SK-N-SH (cell line): ENCODE results near the gene ADAMTS6. TPM values are rescaled to one million over a fixed set of nuclear protein-coding genes. Genes with fewer than 3 reads are reported as not detected.
A peak's percentile ranks its signal among the peaks of the same experiment; 100 is the strongest.
"Not testable (repeated sequence)": the region's sequence is repeated elsewhere in the genome, so short reads cannot be mapped to it uniquely, and the experiment has no call there.

Experiments used
- CTCF ChIA-PET: fragments of 300-600, 350-600 bp; formaldehyde crosslinking; extraction: SDS; loops from one replicate; lab custom pipeline; 2021; lab: Yijun Ruan, JAX
- POLR2A ChIA-PET: fragments of 350-600 bp; sonication (Branson Sonifier 250); formaldehyde crosslinking; extraction: SDS; loops from one replicate; lab custom pipeline; 2020; ENCODE audit warnings: antibody characterized with exemption, inconsistent platforms; lab: Yijun Ruan, JAX
- DNase-seq: peaks from one replicate; pipeline ENCODE4 v3.0.0; 2012
- H2AFZ ChIP-seq: fragments of 200-600 bp; sonication (generic); 2 replicates; pipeline ENCODE4 v1.8.1; 2016; ENCODE audit warnings: antibody characterized with exemption, mild to moderate bottlenecking, low read depth
- H3F3A ChIP-seq: fragments of 200-600 bp; sonication (generic); replicated peaks from 2 replicates; pipeline ENCODE3; 2016; ENCODE audit warnings: antibody characterized with exemption, mild to moderate bottlenecking; ENCODE audit not compliant: insufficient read depth
- H3K27ac ChIP-seq, 2 experiments: fragments of 200-500 bp in 1 of 2; fragments of 200-600 bp in 1 of 2; sonication (Bioruptor generic) in 1 of 2; sonication (generic), shearing (Covaris generic) in 1 of 2; 2 replicates each; pipeline versions ENCODE4 v1.5.1 to v1.6.1; 2014 to 2016; ENCODE audit warnings: low read depth in 2 of 2, inconsistent platforms in 1 of 2, low read length in 1 of 2, mild to moderate bottlenecking in 1 of 2, mixed read lengths in 1 of 2
- H3K27me3 ChIP-seq: fragments of 200-600 bp; sonication (generic), shearing (Covaris generic); 2 replicates; pipeline ENCODE4 v1.6.1; 2016; ENCODE audit warnings: mixed run types; ENCODE audit not compliant: insufficient read depth
- H3K36me3 ChIP-seq, 2 experiments: fragments of 200-500 bp in 1 of 2; fragments of 200-600 bp in 1 of 2; sonication (Bioruptor generic) in 1 of 2; sonication (generic) in 1 of 2; replicated peaks in 1 of 2; 2 replicates each; pipeline versions ENCODE3 to v1.5.1; 2014 to 2016; ENCODE audit warnings: low read length in 1 of 2, mild to moderate bottlenecking in 1 of 2; ENCODE audit not compliant: insufficient read depth in 2 of 2, control insufficient read depth in 1 of 2
- H3K4me1 ChIP-seq, 2 experiments: fragments of 200-500 bp in 1 of 2; fragments of 200-600 bp in 1 of 2; sonication (Bioruptor generic) in 1 of 2; sonication (generic), shearing (Covaris generic) in 1 of 2; 2 replicates each; pipeline versions ENCODE4 v1.5.1 to v1.6.1; 2014 to 2016; ENCODE audit warnings: low read depth in 1 of 2, low read length in 1 of 2, mixed run types in 1 of 2; ENCODE audit not compliant: insufficient read depth in 2 of 2, control insufficient read depth in 1 of 2
- H3K4me2 ChIP-seq: fragments of 200-600 bp; sonication (generic), shearing (Covaris generic); 2 replicates; pipeline ENCODE4 v1.6.1; 2017; ENCODE audit warnings: mixed run types
- H3K4me3 ChIP-seq, 2 experiments: fragments of 200-500 bp in 1 of 2; fragments of 200-600 bp in 1 of 2; sonication (Bioruptor generic) in 1 of 2; sonication (generic), shearing (Covaris generic) in 1 of 2; 2 replicates each; pipeline versions ENCODE4 v1.5.1 to v1.8.1; 2014 to 2016; ENCODE audit warnings: low read depth in 2 of 2, inconsistent platforms in 1 of 2, low read length in 1 of 2, mild to moderate bottlenecking in 1 of 2, mixed read lengths in 1 of 2, moderate library complexity in 1 of 2
- H3K79me2 ChIP-seq: fragments of 200-600 bp; sonication (generic); 2 replicates; pipeline ENCODE4 v1.8.1; 2017; ENCODE audit warnings: mild to moderate bottlenecking; ENCODE audit not compliant: insufficient read depth
- H3K9ac ChIP-seq: fragments of 200-600 bp; sonication (generic); 2 replicates; pipeline ENCODE4 v1.6.1; 2017; ENCODE audit warnings: mixed run types
- H3K9me2 ChIP-seq: fragments of 200-600 bp; sonication (generic); 2 replicates; pipeline ENCODE4 v1.6.1; 2017; ENCODE audit warnings: mixed run types
- H3K9me3 ChIP-seq: fragments of 200-600 bp; sonication (generic); 2 replicates; pipeline ENCODE4 v1.6.1; 2017; ENCODE audit warnings: mixed run types, mild to moderate bottlenecking, moderate library complexity
- H4K20me1 ChIP-seq: fragments of 200-600 bp; sonication (generic); 2 replicates; pipeline ENCODE4 v1.6.1; 2017; ENCODE audit warnings: mild to moderate bottlenecking, mixed run types; ENCODE audit not compliant: insufficient read depth
- CHD2 ChIP-seq: fragments of 150-350 bp; IDR thresholded peaks from 2 replicates; pipeline ENCODE4 v1.6.1; 2018; ENCODE audit warnings: low read length; ENCODE audit not compliant: partially characterized antibody
- CTCF ChIP-seq: fragments of 200-600 bp; sonication (generic); IDR thresholded peaks from 2 replicates; pipeline ENCODE4 v1.6.1; 2017; ENCODE audit warnings: antibody characterized with exemption, mild to moderate bottlenecking, moderate library complexity
- ELF1 ChIP-seq: IDR thresholded peaks from 2 replicates; pipeline ENCODE4 v1.4.0; 2012
- EP300 ChIP-seq, 2 experiments: IDR thresholded peaks; 2 replicates each; pipeline versions ENCODE4 v1.4.0 to v1.6.1; 2012; ENCODE audit warnings: borderline replicate concordance in 1 of 2, low read depth in 1 of 2, low read length in 1 of 2
- FOXJ3 ChIP-seq: sonication (generic); formaldehyde crosslinking; IDR thresholded peaks from 2 replicates; pipeline ENCODE4 v1.5.1; 2020; ENCODE audit warnings: mild to moderate bottlenecking, missing genetic modification reagents
- GATA2 ChIP-seq: sonication (generic); formaldehyde crosslinking; IDR thresholded peaks from 2 replicates; pipeline ENCODE4 v1.5.0; 2020; ENCODE audit warnings: mild to moderate bottlenecking, missing genetic modification reagents
- MAX ChIP-seq: IDR thresholded peaks from 2 replicates; pipeline ENCODE4 v1.4.0; 2012; ENCODE audit warnings: low read depth
- MXI1 ChIP-seq: IDR thresholded peaks from 2 replicates; pipeline ENCODE4 v1.6.1; 2012; ENCODE audit warnings: mild to moderate bottlenecking, low read depth, low read length, improper control_type of control experiment
- NRF1 ChIP-seq: IDR thresholded peaks from 2 replicates; pipeline ENCODE4 v1.6.1; 2012; ENCODE audit warnings: low read depth, mild to moderate bottlenecking, low read length
- RAD21 ChIP-seq: IDR thresholded peaks from 2 replicates; pipeline ENCODE4 v1.6.1; 2012; ENCODE audit warnings: mild to moderate bottlenecking, low read length
- RXRA ChIP-seq: IDR thresholded peaks from 2 replicates; pipeline ENCODE4 v1.4.0; 2012; ENCODE audit warnings: low read depth, mild to moderate bottlenecking, borderline replicate concordance
- USF2 ChIP-seq: fragments of 150-350 bp; IDR thresholded peaks from 2 replicates; pipeline ENCODE4 v1.6.1; 2017; ENCODE audit warnings: antibody characterized with exemption, low read length, low read depth, borderline replicate concordance
- YY1 ChIP-seq: IDR thresholded peaks from 2 replicates; pipeline ENCODE4 v1.4.0; 2012; ENCODE audit warnings: low read depth, mild to moderate bottlenecking
- whole genome bisulfite sequencing: methylation state at CpG from one replicate; pipeline ENCODE4 v1.1.6; 2017; ENCODE audit warnings: low lambda C conversion rate; 5-methylcytosine and 5-hydroxymethylcytosine counted together
- polyA plus RNA-seq, 3 experiments: library from polyadenylated mRNA; depleted of rRNA; stranded (reverse); fragments of >200 nt; gene quantifications; 2 replicates each; pipeline ENCODE4 v1.2.3, GENCODE V29; 2012
- TF ChIP-seq, protein P1 (sequence below): IDR thresholded peaks from 2 replicates; pipeline ENCODE4; 2012

ADAMTS6 gene
- polyA plus RNA-seq, 1 of the 3 experiments (the other 2 are of a cell fraction): 15.0 TPM

DNA sequence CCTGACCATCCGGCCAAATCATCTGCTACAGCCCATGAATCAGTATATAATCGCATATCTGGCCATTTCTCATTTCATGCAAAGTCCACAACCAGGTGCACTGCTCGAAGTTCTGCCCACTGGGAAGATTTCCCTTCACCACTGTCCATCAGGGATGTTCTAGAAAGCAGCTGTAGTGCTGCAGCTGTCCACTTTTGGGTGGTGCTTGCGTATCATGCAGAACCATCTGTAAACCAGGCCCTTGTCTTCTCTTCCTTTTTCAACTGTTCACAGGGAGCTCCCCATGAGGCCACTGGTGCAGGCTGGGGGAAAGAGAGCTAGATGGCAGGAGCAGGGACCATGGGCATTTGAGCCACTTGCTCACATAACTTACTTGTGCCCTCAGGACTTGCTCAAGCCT lies 7.4 kb upstream of the ADAMTS6 start:
- Histone ChIP-seq H3K9me3 (no peaks in the 10 kb centered on the region), H3K36me3 (no peaks in the 10 kb centered on the region), H3K79me2 (no peaks in the 10 kb centered on the region), H3K27me3 (no peaks in the 10 kb centered on the region), H3K27ac (no peak overlapping the region), H3K9ac (no peak overlapping the region), H3F3A (peaks cover 1% of the 10 kb centered on the region), H3K4me2 (no peak overlapping the region), H4K20me1 (no peaks in the 10 kb centered on the region), H2AFZ (no peak overlapping the region), H3K4me1 (no peaks in the 10 kb centered on the region), H3K9me2 (no peaks in the 10 kb centered on the region), H3K4me3 (no peak overlapping the region)
- 76% methylated on average over 4 of the region's 4 CpGs for WGBS
- TF ChIP-seq MXI1 (no peak), GATA2 (CRISPR knock-in tag) (no peak), MAX (no peak), YY1 (no peak), RAD21 (no peak), FOXJ3 (CRISPR knock-in tag) (no peak), NRF1 (no peak), USF2 (no peak), CHD2 (no peak), RXRA (no peak), EP300 (IDR thresholded peaks at IDR 0.05; ENCODE audit: borderline replicate concordance in 1 of 2, low read depth in 1 of 2, low read length in 1 of 2) (no peak), ELF1 (no peak)
- TF ChIP-seq, protein P1, sequence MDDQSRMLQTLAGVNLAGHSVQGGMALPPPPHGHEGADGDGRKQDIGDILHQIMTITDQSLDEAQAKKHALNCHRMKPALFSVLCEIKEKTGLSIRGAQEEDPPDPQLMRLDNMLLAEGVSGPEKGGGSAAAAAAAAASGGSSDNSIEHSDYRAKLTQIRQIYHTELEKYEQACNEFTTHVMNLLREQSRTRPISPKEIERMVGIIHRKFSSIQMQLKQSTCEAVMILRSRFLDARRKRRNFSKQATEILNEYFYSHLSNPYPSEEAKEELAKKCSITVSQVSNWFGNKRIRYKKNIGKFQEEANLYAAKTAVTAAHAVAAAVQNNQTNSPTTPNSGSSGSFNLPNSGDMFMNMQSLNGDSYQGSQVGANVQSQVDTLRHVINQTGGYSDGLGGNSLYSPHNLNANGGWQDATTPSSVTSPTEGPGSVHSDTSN: no peak
- ChIA-PET CTCF (no interaction called here), POLR2A (no interaction called here)
- no peak for DNase-seq

DNA sequence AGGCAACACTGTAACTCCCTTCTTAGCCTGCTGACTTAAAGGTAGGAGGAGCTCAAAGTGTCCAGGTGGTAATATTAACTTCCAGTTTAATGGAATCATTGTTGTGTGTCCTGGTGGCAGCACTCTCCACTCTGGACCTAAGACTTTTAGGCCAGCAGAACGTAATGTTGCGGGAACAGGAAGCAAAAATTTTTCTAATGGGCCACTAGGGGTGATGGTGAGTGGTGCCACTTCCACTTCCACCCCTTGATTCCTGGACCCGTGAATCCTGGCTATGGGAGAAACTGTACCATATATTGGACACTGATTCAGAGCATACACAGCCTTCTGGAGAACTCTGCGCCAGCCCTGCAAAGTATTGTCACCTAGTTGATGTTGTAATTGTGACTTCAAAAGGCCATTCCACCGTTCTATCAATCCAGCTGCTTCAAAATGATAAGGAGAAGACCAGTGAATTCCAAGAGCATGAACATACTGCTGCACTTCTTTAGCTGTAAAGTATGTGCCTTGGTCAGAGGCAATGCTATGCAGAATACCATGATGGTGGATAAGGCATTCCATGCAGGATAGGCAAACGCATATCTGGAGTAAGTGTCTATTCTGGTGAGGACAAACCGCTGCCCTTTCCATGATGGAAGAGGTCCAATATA lies 6.4 kb upstream of the ADAMTS6 start:
- H3K9me2 ChIP-seq, CTCF ChIA-PET, H3K9ac ChIP-seq, H3K79me2 ChIP-seq, H3K4me2 ChIP-seq, H3K36me3 ChIP-seq, DNase-seq, H3K4me3 ChIP-seq, H3K9me3 ChIP-seq, POLR2A ChIA-PET, H3K27me3 ChIP-seq, H4K20me1 ChIP-seq, H3K4me1 ChIP-seq, H3K27ac ChIP-seq, H2AFZ ChIP-seq: not testable (repeated sequence)
- peak; percentile 37; the same call in 1 of the 2 replicates for TF ChIP-seq CTCF
- peaks cover 11% of the 10 kb centered on the region for H3F3A ChIP-seq
- WGBS: 78% methylated on average over 7 of the region's 7 CpGs

DNA sequence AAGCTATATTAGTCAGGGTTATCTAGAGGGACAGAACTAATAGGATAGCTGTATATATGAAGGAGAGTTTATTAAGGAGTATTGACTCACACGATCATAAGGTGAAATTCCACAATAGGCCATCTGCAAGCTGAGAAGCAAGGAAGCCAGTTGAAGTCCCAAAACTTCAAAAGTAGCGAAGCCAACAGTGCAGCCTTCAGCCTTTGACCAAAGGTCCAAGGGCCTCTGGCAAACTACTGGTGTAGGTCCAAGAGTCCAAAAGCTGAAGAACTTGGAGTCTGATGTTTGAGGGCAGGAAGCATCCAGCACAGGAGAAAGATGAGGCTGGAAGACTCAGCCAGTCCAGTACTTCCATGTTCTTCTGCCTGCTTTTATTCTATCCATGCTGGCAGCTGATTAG lies 5.1 kb upstream of the ADAMTS6 start:
- H3K4me2 ChIP-seq, H4K20me1 ChIP-seq, POLR2A ChIA-PET, H3K36me3 ChIP-seq, H3K9me3 ChIP-seq, H3K27ac ChIP-seq, H3K9me2 ChIP-seq, H3K4me3 ChIP-seq, H3K9ac ChIP-seq, H2AFZ ChIP-seq, H3K27me3 ChIP-seq, H3K79me2 ChIP-seq, H3K4me1 ChIP-seq, DNase-seq: not testable (repeated sequence)
- peaks cover 22% of the 10 kb centered on the region for H3F3A ChIP-seq
- WGBS: 100% methylated on average over 2 of the region's 2 CpGs
- CTCF ChIA-PET: interaction anchor here (1.5 kb wide), 1 partner anchor 856 kb away, joined by 4 read pairs; no protein-coding TSS in a partner anchor
